H9 (cell line): ENCODE data around the gene AASS. TPM values are rescaled to one million over a fixed set of nuclear protein-coding genes. Genes with fewer than 3 reads are reported as not detected.

Source experiments
- DNase-seq: peaks from one replicate; pipeline ENCODE4 v3.0.0-alpha.2; 2017
- H2AFZ ChIP-seq: one replicate; pipeline ENCODE4 v1.6.1; 2013; ENCODE audit warnings: mild to moderate bottlenecking, low read length, control low read depth, moderate library complexity
- H2AK5ac ChIP-seq: 2 replicates; pipeline ENCODE4 v1.6.1; 2013; ENCODE audit warnings: low read length, control low read depth, mixed read lengths; ENCODE audit not compliant: insufficient read length
- H2BK120ac ChIP-seq: one replicate; pipeline ENCODE4 v1.6.1; 2013; ENCODE audit warnings: low read depth, mild to moderate bottlenecking, low read length, control low read depth, inconsistent platforms; ENCODE audit not compliant: poor library complexity, severe bottlenecking
- H2BK12ac ChIP-seq: 2 replicates; pipeline ENCODE4 v1.6.1; 2013; ENCODE audit warnings: low read length, control low read depth, mixed read lengths, low read depth; ENCODE audit not compliant: insufficient read length
- H2BK15ac ChIP-seq: 2 replicates; pipeline ENCODE4 v1.6.1; 2013; ENCODE audit warnings: low read depth, low read length, control low read depth
- H2BK20ac ChIP-seq: one replicate; pipeline ENCODE4 v1.6.1; 2013; ENCODE audit warnings: low read depth, mild to moderate bottlenecking, low read length, control low read depth, inconsistent platforms; ENCODE audit not compliant: poor library complexity, severe bottlenecking
- H2BK5ac ChIP-seq: 2 replicates; pipeline ENCODE4 v1.6.1; 2013; ENCODE audit warnings: low read length, control low read depth, mixed read lengths; ENCODE audit not compliant: insufficient read length
- H3K14ac ChIP-seq: 2 replicates; pipeline ENCODE4 v1.6.1; 2013; ENCODE audit warnings: low read length, control low read depth; ENCODE audit not compliant: insufficient read depth
- H3K18ac ChIP-seq: 2 replicates; pipeline ENCODE4 v1.6.1; 2013; ENCODE audit warnings: low read depth, mild to moderate bottlenecking, mixed read lengths, low read length, control low read depth; ENCODE audit not compliant: insufficient read length
- H3K23ac ChIP-seq: 2 replicates; pipeline ENCODE4 v1.6.1; 2013; ENCODE audit warnings: low read length, control low read depth, mixed read lengths, low read depth; ENCODE audit not compliant: insufficient read length
- H3K23me2 ChIP-seq: 2 replicates; pipeline ENCODE4 v1.6.1; 2013; ENCODE audit warnings: low read depth, mild to moderate bottlenecking, mixed read lengths, low read length, control low read depth; ENCODE audit not compliant: insufficient read length, poor library complexity, severe bottlenecking
- H3K27ac ChIP-seq: 2 replicates; pipeline ENCODE4 v1.5.1; 2013; ENCODE audit warnings: low read length, control low read depth, mixed read lengths, low read depth; ENCODE audit not compliant: insufficient read length
- H3K27me3 ChIP-seq: 2 replicates; pipeline ENCODE4 v1.6.1; 2013; ENCODE audit warnings: low read length, control low read depth, inconsistent platforms; ENCODE audit not compliant: insufficient read depth
- H3K4ac ChIP-seq: 2 replicates; pipeline ENCODE4 v1.6.1; 2013; ENCODE audit warnings: low read depth, mild to moderate bottlenecking, control low read depth, inconsistent platforms, low read length, moderate library complexity
- H3K4me1 ChIP-seq: 2 replicates; pipeline ENCODE4 v1.6.1; 2013; ENCODE audit warnings: low read length, control low read depth, inconsistent platforms; ENCODE audit not compliant: insufficient read depth
- H3K4me2 ChIP-seq: 2 replicates; pipeline ENCODE4 v1.6.1; 2013; ENCODE audit warnings: low read length, control low read depth, mixed read lengths; ENCODE audit not compliant: insufficient read length, insufficient read depth
- H3K56ac ChIP-seq: 2 replicates; pipeline ENCODE4 v1.6.1; 2013; ENCODE audit warnings: low read depth, mild to moderate bottlenecking, mixed read lengths, low read length, control low read depth; ENCODE audit not compliant: insufficient read length
- H3K79me1 ChIP-seq: 2 replicates; pipeline ENCODE4 v1.6.1; 2013; ENCODE audit warnings: low read depth, mild to moderate bottlenecking, moderate library complexity, low read length, control low read depth, inconsistent platforms; ENCODE audit not compliant: insufficient read depth, poor library complexity, severe bottlenecking
- H3K79me2 ChIP-seq: 2 replicates; pipeline ENCODE4 v1.6.1; 2013; ENCODE audit warnings: low read length, control low read depth, inconsistent platforms; ENCODE audit not compliant: insufficient read depth
- H3K9ac ChIP-seq: 2 replicates; pipeline ENCODE4 v1.6.1; 2013; ENCODE audit warnings: low read length, control low read depth, mixed read lengths; ENCODE audit not compliant: insufficient read length; ENCODE audit errors: extremely low read depth
- H3K9me3 ChIP-seq: one replicate; pipeline ENCODE4 v1.6.1; 2013; ENCODE audit warnings: low read depth, low read length, inconsistent platforms; ENCODE audit not compliant: control insufficient read depth
- H3T11ph ChIP-seq: one replicate; pipeline ENCODE4 v1.6.1; 2013; ENCODE audit warnings: mild to moderate bottlenecking, low read length, control low read depth, inconsistent platforms
- H4K20me1 ChIP-seq: one replicate; pipeline ENCODE4 v1.6.1; 2013; ENCODE audit not compliant: control insufficient read depth, insufficient read length, insufficient read depth
- H4K5ac ChIP-seq: 2 replicates; pipeline ENCODE4 v1.6.1; 2013; ENCODE audit warnings: low read depth, mild to moderate bottlenecking, mixed read lengths, low read length, control low read depth; ENCODE audit not compliant: insufficient read length
- H4K8ac ChIP-seq: replicated peaks from 2 replicates; pipeline ENCODE4 v1.6.1; 2013; ENCODE audit warnings: low read length, control low read depth, mixed read lengths, low read depth; ENCODE audit not compliant: insufficient read length
- H4K91ac ChIP-seq: 2 replicates; pipeline ENCODE4 v1.6.1; 2013; ENCODE audit warnings: low read depth, mild to moderate bottlenecking, moderate library complexity, mixed read lengths, low read length, control low read depth; ENCODE audit not compliant: insufficient read length
- H3K27ac Mint-ChIP-seq, 3 experiments: 2 replicates in 2 of 3; 3 replicates in 1 of 3; pipeline ENCODE4 v1.8.0; 2020 to 2021; ENCODE audit warnings: mixed read lengths in 3 of 3, mild to moderate bottlenecking in 1 of 3, moderate library complexity in 1 of 3
- H3K27me3 Mint-ChIP-seq: 2 replicates; pipeline ENCODE4 v1.8.0; 2021; ENCODE audit warnings: low read depth, mild to moderate bottlenecking, moderate library complexity, mixed read lengths
- H3K36me3 Mint-ChIP-seq, 3 experiments: 2 replicates in 2 of 3; 3 replicates in 1 of 3; pipeline ENCODE4 v1.8.0; 2020 to 2021; ENCODE audit warnings: low read depth in 3 of 3, mixed read lengths in 3 of 3; ENCODE audit not compliant: insufficient read depth in 1 of 3
- H3K4me1 Mint-ChIP-seq, 2 experiments: 2 replicates each; pipeline ENCODE4 v1.8.0; 2020; ENCODE audit warnings: mixed read lengths in 2 of 2
- H3K4me3 Mint-ChIP-seq, 2 experiments: 2 replicates in 1 of 2; 3 replicates in 1 of 2; pipeline ENCODE4 v1.8.0; 2020 to 2021; ENCODE audit warnings: mild to moderate bottlenecking in 2 of 2, mixed read lengths in 2 of 2, moderate library complexity in 1 of 2
- H3K9me3 Mint-ChIP-seq, 2 experiments: 2 replicates in 1 of 2; 3 replicates in 1 of 2; pipeline ENCODE4 v1.8.0; 2020; ENCODE audit warnings: mild to moderate bottlenecking in 2 of 2, mixed read lengths in 2 of 2, moderate library complexity in 1 of 2
- CTCF ChIP-seq: fragments of 200-600 bp; sonication (generic); conservative IDR thresholded peaks from 3 replicates; pipeline ENCODE4 v1.8.0; 2021; ENCODE audit warnings: antibody characterized with exemption, mild to moderate bottlenecking
- WGBS: extraction: QIAGEN DNeasy Blood & Tissue Kit; methylation state at CpG from one replicate; pipeline ENCODE4 v1.1.7; 2013; ENCODE audit warnings: missing lambda C conversion rate, low lambda C conversion rate, mixed read lengths; ENCODE audit not compliant: insufficient read length; ENCODE audit errors: extremely low coverage; 5-methylcytosine and 5-hydroxymethylcytosine counted together
- total RNA-seq: library from RNA; stranded (reverse); gene quantifications from 2 replicates; pipeline ENCODE4 v1.2.1, GENCODE V29; 2021

AASS gene
- total RNA-seq, 1 experiment from 2014 or later, result 398 TPM

DNA sequence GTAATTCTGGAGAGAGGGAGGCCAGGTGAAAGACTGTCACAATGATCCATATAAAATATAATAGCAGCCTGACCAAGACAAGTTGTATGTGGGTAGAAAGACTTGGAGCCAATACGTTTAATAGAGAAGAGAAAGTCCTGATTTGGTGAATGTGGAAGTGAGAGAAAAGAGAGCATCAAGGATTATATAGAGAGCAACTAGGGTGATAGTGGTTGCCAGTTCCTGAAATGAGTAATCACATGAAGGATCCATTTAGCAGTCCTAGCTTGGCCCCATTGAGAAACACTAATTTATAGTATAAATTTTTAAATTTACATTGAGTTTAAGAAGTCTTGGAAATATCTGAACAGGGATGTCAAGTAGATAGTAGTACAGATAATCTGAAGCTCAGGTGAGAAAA, 74.0 kb downstream of the AASS start:
- Histone ChIP-seq H3K9me3 (no peaks in the 10 kb centered on the region), H3K18ac (no peak overlapping the region), H3K23ac (no peak overlapping the region), H3K9ac (no peak overlapping the region), H4K20me1 (no peaks in the 10 kb centered on the region), H3K27ac (no peak overlapping the region), H3K4me1 (no peaks in the 10 kb centered on the region), H2BK5ac (no peak overlapping the region), H3K79me1 (no peaks in the 10 kb centered on the region), H2BK15ac (no peak overlapping the region), H4K5ac (no peak overlapping the region), H2AFZ (no peak overlapping the region), H2BK120ac (no peak overlapping the region), H2BK20ac (no peak overlapping the region), H4K8ac (no peak overlapping the region), H3K14ac (no peak overlapping the region), H3K27me3 (no peaks in the 10 kb centered on the region), H2AK5ac (no peak overlapping the region), H3K79me2 (no peaks in the 10 kb centered on the region), H3K4ac (no peak overlapping the region), H3K4me2 (no peak overlapping the region), H3K56ac (no peak overlapping the region), H4K91ac (no peak overlapping the region), H3T11ph (no peak overlapping the region), H2BK12ac (no peak overlapping the region), H3K23me2 (no peaks in the 10 kb centered on the region)
- Mint-ChIP-seq H3K9me3 (no peaks in the 10 kb centered on the region), H3K36me3 (peaks cover 7 to 16% (median 11%) of the 10 kb centered on the region in 3 experiments; a peak in 6 of 7 replicates), H3K27ac (no peak overlapping the region), H3K4me3 (no peak overlapping the region), H3K4me1 (peaks cover 2% of the 10 kb centered on the region in 2 experiments; a peak in 2 of 4 replicates), H3K27me3 (peaks cover 1% of the 10 kb centered on the region; the same call in 1 of the 2 replicates)
- WGBS, result no CpG with 5 or more reads among the region's 1 CpG
- no peak for DNase-seq
- no peak for TF ChIP-seq CTCF
